ENCODE results near the gene MEAF6.

MEAF6 gene

DNA sequence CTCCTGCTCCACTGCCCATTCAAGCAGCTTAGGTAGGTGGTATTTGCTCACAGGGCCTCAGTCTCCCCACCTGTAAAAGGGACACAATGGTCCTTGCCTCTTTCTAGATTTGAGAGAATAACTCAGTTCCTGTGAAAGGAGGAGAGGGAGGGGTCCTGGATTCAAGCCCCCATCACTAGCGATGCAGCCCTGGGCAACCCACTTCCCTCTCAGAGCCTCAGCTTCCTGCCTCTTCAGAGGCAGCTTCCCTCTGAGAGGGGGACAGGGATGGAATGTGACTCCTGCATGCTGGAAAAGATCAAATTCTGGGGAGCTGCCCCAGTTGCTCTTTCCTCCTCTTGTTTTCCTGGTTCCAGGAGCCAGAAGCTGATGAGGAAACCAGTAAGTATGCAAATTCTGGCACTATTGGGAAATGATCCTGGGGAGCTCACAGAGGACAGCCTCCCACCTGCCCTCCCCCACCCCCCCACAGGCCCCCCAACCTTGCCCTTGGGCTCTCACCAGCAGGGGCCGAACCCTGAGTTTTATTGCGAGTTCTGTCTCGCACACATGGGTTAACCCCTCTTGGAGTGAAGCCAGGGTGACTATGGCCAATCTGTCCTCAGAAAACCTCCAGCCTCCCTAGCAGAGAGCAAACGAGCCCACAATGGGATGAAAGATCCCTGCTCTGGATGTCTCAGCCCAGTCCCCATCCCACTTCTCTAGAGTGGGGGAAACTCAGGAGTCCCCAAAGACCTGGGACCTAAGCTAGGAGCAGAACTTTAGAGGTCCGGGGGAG, 28.5 kb downstream of the MEAF6 start:
- in situ Hi-C loops (cut with MboI; ENCODE audit: low sequenced_read_pairs): no loop called here

DNA sequence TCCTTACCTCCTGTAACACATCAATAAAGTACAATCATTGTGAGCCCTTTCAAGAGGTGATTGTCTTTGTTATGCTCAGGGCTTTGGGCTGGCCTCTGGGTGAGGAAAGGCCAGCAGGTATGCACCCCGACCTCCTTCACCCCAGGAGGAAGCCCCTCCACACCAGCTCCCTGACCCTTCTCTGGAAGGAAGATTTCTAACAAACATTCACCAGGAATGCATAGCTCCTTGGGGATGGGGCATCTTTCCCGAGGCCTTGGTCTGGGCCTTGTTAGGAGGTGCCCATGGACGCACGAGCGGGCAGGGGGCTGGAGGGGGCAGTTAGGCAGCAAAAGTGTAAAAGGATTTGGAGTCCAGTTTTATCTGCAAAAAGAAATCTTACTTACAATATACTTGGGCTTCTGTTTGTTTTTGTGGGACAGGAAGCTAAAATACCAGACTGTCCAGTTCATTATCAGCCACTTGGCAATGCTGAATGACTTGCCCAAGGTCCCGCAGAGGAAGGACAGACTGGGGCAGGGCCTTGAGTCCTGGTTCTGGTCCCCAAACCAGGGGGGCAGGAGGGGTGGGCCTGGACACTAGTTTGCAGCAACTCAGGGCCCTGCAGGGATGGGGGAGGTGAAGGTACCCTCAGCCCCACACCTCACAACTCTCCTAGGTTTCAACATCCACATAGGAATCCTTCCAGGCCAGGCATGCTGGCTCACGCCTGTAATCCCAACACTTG, 30.1 kb downstream of the MEAF6 start:
- in situ Hi-C loops (cut with MboI; ENCODE audit: low sequenced_read_pairs): no loop called here

DNA sequence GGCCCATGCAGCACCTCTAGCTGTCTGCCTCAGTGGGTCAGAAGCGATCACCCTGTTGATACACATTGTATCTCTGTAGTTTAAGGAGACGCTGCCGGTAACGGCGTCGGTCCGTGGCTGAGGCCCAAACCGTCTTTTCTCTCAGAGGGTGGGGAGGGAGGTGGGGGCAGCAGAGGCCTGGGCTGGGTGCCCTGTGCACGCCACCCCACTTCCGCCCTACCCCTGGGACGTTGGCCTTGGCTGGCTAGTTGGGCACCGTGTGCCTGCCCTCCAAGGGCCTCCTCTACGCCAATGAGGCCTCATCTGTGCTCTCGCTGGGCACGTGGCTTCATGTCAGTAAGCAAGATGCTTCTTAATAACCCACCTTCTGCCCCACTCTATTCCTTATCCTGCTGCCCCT, 30.8 kb downstream of the MEAF6 start:
- in situ Hi-C loops (cut with MboI; ENCODE audit: low sequenced_read_pairs): no loop called here

DNA sequence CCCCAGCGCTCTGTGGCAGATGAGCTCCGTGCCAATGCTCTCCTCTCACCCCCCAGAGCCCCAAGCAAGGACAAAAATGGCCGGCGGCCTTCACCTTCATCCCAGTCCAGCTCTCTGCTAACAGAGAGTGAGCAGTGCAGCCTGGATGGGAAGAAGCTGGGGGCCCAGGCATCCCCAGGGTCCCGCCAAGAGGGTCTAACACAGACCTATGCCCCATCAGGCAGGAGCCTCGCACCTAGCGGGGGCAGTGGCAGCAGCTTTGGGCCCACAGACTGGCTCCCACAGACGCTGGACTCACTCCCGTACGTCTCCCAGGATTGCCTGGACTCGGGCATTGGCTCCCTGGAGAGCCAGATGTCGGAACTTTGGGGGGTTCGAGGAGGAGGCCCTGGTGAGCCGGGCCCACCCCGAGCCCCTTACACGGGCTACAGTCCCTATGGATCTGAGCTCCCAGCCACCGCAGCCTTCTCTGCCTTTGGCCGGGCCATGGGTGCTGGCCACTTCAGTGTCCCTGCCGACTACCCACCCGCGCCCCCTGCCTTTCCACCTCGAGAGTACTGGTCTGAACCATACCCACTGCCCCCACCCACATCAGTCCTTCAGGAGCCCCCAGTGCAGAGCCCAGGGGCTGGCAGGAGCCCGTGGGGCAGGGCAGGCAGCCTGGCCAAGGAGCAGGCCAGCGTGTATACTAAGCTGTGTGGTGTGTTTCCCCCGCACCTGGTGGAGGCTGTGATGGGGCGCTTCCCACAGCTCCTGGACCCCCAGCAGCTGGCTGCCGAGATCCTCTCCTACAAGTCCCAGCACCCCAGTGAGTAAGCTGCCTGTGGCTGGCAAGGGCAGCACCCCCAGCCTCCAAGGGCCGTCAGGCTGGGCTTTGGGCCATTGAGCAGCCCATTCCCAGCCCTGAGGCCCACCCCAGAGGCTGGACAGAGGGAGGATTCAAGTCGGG, 31.5 kb downstream of the MEAF6 start:
- in situ Hi-C loops (cut with MboI; ENCODE audit: low sequenced_read_pairs): no loop called here

DNA sequence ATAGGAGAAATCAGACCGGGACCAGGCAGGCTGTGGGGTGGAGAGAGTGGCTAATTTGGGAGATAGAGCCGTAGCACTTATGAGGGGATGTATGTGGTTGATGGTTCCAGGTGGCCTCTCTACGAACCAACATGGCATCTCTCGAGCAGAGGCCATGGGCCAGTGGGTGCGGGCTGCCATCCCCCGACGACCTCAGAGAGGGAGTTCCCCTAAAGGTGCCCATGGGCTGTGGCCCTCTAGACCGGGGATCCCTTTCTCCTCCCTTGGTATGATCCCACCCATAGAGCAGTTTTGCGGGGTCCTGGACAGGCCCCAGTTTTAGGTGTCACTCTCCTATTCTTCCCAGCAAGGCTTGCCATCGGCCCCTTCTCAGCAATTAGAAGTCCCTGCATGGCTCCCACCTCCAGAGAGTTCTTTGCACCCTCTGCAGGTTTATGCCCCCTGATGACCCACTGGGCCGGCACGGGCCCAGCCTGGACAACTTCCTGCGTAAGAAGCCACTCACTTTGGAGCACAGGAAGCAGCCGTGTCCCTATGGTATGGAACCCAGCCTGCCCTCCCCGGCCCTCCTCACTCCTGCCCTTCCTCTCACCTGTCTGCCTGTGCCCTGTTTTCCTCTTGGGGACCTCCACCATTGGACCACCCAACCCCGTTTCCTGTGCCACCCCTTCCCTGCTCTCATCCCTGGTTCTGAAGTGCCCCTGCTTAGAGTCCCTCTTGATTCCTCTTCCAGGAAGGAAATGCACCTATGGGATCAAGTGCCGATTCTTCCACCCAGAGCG, 32.4 kb downstream of the MEAF6 start:
- in situ Hi-C loops (cut with MboI; ENCODE audit: low sequenced_read_pairs): no loop called here

DNA sequence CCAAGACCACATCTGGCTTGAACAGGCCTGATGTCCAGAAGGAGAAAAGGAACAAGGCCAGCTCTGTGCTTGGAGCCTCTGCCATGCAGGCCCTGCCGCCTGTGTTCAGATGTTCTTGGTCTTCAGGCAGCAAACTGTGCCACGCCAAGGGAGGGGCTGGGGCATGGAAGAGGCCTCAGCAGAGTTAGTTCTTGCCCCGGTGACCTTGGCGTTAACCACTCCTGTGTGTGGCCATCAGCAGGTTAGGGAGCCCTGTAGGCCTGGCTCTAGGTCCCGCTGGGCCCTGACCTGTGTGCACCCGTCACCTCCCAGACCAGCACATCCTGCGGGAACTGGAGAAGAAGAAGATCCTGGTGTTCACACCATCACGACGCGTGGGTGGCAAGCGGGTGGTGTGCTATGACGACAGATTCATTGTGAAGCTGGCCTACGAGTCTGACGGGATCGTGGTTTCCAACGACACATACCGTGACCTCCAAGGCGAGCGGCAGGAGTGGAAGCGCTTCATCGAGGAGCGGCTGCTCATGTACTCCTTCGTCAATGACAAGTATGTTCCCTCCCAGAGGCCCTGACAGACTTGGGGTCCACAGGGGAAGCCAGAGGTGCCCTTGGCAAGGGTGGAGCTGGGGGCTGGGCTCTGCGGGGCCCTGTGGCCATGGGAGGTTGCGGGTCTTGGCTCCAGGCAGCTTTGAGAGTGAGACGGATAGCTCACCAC, 33.1 kb downstream of the MEAF6 start:
- in situ Hi-C loops (cut with MboI; ENCODE audit: low sequenced_read_pairs): no loop called here

DNA sequence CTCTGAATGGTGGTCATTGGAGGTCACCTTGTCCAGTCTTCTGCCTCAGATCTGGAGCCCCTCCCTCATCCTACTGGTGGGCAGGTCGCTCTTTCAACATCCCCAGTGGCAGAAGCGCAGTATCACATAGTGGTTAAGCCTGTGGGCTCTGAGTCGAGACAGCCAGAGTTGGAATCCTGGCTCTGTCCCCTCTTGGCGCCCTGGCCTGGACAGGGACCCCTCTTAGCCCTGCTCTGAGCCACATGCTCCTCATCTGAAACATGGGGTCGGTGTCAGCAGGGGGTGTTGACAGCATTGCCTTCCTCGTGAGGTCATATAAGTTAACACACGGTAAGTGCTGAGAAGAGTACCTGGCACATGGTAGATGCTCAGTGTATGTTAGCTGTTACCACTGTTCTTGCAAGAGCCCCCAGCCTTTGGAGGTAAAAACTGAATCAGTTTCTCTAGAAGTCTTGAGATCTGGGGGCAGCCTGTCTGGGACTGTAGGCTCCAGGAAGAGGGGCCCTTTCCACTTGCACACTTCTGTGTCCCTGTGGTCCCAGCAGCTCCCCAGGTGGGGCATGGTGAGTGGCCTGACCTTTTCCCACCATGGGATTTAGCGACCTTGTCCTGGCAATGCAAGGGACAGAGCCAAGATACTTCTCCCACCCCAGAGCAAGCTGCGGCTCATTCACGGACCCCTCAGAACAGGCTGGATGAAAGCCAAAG, 33.8 kb downstream of the MEAF6 start:
- in situ Hi-C loops (cut with MboI; ENCODE audit: low sequenced_read_pairs): no loop called here

DNA sequence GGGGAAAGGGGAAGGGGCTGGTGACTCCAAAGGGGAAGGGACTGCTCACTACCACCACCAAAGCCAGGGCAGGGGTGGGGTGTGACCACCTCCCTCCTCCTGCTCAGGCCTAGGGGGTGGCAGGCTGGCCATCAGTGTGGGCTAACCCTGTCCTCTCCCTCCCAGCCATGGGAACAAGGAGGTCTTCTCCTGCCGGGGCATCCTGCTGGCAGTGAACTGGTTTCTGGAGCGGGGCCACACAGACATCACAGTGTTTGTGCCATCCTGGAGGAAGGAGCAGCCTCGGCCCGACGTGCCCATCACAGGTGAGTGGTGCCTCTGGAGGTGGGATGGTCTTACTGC, 34.5 kb downstream of the MEAF6 start:
- in situ Hi-C loops (cut with MboI; ENCODE audit: low sequenced_read_pairs): no loop called here

DNA sequence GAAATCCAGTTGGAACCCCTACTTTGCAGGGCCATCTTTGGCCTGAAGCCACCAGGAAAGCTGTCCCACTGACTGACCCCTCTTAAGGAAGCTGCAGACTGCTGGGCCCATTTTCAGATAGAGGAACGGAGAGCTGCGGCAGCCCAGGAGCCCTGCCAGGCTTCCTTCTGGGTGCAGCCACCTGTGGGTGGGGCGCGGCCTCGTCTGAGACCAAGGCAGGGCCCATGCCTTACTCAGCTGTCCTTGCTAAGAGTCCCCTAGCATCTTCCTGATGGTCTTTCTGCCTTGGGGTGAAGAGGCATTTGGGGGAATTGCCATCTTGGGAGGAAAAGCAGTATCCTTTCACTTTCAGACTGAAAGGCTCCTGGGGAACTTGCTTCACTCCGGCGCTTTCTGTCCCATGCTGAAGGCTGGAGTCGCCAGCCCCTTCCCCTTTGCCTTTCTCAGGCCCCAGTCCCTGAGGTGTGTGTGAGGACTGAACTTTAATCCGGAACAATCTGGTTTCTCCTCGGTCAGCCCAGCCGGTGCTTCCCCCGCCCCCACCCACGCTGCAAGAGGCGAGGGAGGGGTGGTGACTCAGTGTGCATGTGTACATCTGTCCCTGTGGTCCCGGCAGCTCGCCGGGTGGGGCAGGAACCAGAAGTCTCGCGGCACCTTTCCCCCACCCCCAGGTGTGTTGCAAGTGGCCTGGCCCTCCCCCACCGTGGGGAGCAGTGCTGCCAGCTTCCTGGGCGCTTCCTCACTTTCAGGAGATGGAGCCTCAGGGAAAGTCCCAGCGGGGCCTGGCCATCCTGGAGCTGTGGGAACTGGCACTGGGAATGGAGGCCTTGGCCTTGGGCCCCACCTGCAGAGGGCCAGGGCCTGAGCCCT, 35.1 kb downstream of the MEAF6 start:
- in situ Hi-C loops (cut with MboI; ENCODE audit: low sequenced_read_pairs): no loop called here

DNA sequence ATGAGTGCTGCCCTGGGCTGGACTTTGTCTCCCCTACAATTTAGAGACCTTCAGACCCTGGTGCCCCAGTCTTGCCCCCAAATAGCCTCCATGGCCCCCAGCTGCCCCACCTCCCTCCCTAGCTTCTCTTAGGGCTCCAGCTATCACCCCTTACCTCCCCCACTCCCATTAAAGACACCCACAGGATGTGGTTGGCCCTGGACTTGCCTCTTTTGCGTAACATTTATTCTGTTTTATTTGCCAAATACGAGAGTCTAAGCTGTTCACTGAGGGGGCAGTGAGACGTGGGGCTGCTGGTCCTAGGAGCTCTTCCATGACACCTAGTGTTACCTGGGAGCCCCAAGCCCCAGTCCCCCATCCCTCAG, 35.7 kb downstream of the MEAF6 start:
- in situ Hi-C loops (cut with MboI; ENCODE audit: low sequenced_read_pairs): no loop called here

DNA sequence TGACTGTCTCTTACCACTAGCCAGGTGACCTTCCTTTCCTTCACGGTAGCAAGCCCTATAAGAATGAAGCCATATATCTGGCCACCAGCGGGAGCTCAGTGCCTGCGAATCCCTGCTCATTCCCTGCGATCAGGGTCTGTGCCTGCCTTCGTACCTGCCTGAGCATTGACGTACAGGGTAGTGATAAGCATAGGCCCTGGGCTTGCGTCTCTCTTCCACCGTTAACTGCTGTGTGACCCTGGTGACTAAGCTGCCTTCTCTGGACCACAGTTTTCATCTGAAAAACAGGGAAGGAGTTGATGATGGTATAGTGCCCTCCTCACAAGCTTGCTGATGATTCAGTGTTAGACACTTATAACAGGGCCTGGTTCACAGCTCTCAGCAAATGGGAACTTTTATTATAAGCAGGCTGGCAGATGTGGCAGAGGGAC, 36.1 kb downstream of the MEAF6 start:
- in situ Hi-C loops (cut with MboI; ENCODE audit: low sequenced_read_pairs): no loop called here

DNA sequence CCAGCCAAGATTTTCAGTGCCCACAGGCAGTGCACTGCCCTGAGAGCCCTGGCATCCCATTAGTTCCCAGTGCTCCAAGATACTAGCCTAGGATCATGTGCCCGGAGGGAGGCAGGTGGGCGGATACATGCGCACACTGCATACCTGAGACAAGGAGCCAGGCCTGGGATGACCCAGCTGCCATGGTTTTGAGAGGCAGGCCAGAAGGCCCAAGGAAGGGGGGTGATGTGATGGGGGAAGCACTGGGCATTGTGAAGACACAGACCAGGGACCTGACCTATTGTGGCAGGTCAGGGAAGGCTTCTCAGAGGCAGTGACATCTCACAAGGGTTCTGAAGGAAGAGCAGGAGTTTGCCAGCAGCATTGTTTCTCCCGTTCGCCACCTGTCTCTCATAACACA, 36.6 kb downstream of the MEAF6 start:
- in situ Hi-C loops (cut with MboI; ENCODE audit: low sequenced_read_pairs): no loop called here

DNA sequence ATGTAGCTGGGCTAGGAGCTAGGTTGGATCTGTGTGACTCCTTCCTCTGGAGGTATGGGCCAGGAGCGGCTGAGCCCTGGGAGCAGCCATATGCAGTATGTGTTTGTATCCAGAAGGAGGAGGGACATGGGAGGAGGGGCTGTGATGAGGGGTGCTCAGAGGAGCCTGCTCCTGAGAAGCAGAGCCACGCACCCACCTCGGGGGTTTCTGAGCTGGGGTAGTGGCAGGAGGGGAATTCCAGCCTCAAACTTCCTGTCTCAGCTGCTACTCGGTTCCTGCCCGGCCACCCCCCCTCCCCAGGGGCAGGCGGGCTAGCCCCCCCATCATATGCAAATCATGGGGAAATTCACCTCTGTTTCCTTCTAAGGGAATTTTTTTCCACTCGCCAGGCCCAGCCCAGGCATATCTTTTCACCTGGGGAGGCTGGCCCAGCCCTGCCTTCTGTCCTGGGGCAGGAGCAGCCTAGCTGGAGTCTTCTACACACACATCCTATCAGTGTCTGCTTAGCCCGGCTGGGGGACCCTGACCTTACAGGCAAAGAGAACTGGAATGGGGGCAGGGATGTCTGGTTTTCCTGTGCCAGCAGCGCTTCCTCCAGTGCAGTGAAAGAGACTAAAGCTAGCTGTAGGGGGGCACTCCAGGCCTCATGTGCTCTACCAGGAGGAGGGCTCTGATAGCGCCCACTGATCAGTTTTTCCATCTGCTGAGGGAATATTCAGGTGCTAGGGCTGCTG, 37.2 kb downstream of the MEAF6 start:
- in situ Hi-C loops (cut with MboI; ENCODE audit: low sequenced_read_pairs): no loop called here

DNA sequence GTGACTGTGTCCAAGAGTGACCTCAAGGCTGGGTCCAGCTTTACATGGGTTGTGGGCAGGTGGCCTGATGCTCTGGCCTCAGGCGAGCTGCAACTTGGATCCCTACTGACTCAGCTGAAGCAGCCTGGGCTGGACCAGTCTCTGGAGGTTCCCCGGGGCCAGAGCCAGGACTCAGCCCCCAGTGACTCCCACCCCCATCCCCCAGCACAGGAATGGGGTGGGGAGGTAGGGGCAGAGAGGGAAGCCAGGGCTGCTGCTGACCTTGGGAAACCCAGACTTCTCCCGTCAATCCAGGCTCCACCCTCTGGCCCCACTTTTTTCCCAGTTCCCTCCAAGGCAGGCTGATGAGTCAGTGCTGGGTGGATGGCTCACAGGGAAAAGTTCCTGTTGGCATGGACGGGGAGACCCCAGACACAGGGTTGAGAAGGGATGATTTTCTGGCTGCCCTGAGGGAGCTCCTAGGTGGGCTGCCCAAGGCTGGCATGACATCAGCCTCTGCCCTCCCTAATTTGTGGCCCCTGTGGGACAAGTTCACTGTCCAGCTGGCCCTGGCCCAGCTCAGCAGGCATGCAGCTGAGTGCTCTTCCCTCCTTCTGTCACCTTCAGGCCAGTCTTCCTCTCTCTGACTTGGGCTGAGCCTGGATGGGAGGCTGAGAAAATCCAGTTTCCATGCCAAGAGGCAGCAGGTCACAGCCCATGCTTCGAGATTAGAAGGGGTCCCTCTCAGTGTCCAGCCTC, 37.9 kb downstream of the MEAF6 start:
- in situ Hi-C loops (cut with MboI; ENCODE audit: low sequenced_read_pairs): no loop called here

DNA sequence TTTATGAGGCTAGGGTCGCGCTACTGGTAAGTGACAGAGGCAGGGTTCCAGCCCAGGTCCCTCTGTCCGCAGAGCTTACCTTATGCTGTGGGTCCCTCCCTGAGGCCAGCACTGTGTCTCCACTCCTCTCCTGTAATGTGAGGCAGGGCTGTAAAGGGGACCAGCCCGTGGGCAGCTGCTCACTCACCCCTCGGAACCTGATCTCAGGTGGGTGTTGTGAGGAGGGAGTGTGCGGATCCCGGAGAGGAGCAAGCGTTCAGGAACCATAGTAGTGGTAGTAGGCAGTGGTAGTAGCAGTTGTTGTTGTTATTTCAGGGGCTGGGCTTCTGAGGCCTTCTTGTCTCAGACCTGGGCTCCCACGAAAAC, 38.5 kb downstream of the MEAF6 start:
- in situ Hi-C loops (cut with MboI; ENCODE audit: low sequenced_read_pairs): no loop called here

DNA sequence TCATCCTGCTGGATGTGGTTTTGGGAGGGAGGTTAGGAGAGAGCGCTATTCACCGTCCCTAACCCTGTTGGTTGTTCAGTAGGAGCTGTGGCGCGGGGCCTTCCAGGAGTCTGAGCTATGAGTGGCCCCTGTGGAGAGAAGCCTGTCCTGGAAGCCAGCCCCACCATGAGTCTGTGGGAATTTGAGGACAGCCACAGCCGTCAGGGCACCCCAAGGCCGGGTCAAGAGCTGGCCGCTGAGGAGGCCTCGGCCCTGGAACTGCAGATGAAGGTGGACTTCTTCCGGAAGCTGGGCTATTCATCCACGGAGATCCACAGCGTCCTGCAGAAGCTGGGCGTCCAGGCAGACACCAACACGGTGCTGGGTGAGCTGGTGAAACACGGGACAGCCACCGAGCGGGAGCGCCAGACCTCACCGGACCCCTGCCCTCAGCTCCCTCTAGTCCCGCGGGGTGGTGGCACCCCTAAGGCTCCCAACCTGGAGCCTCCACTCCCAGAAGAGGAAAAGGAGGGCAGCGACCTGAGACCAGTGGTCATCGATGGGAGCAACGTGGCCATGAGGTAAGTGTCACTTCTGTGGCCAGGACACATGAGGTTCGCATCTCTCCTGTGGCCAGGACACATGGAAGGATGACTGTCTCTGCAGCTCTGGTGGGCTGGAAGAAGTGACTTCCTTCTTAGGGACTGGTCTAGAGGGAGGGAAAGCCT, 39.0 kb downstream of the MEAF6 start:
- in situ Hi-C loops (cut with MboI; ENCODE audit: low sequenced_read_pairs): no loop called here

All from hTERT RPE-1 (cell line).